OCI-LY3 (cell line): Measurements from ENCODE around the gene SUSD4.

ENCODE experiments used
- H2AFZ ChIP-seq: fragments of 200-600, 300-600 bp; shearing (Covaris generic); 2 replicates; pipeline ENCODE4 v1.6.0; 2014; ENCODE audit warnings: antibody characterized with exemption, low read depth, low read length
- H3K27ac ChIP-seq: fragments of 200-600, 300-600 bp; sonication (generic); 2 replicates; pipeline ENCODE4 v1.5.1; 2014; ENCODE audit warnings: mild to moderate bottlenecking, low read length, moderate library complexity, mixed read lengths
- H3K27me3 ChIP-seq: fragments of 200-600, 300-600 bp; sonication (generic); 2 replicates; pipeline ENCODE4 v1.6.1; 2014; ENCODE audit warnings: low read depth, low read length, mixed read lengths
- H3K36me3 ChIP-seq: fragments of 200-600, 300-600 bp; sonication (generic); replicated peaks from 2 replicates; pipeline ENCODE3; 2014; ENCODE audit warnings: low read depth, low read length, mixed read lengths
- H3K4me1 ChIP-seq: fragments of 300-600, 200-600 bp; sonication (generic); 2 replicates; pipeline ENCODE4 v1.6.1; 2014; ENCODE audit warnings: low read length, mixed read lengths
- H3K4me2 ChIP-seq: fragments of 200-600, 300-600 bp; sonication (generic); 2 replicates; pipeline ENCODE4 v1.6.1; 2014; ENCODE audit warnings: low read length, mixed read lengths
- H3K4me3 ChIP-seq: fragments of 300-600, 200-600 bp; sonication (generic); 2 replicates; pipeline ENCODE4 v1.5.1; 2014; ENCODE audit warnings: antibody characterized with exemption, mild to moderate bottlenecking, low read length, moderate library complexity
- H3K79me2 ChIP-seq: fragments of 300-600, 200-600 bp; shearing (Covaris generic); 2 replicates; pipeline ENCODE4 v1.6.1; 2014; ENCODE audit warnings: mild to moderate bottlenecking, low read length, mixed read lengths
- H3K9ac ChIP-seq: fragments of 300-600, 200-600 bp; shearing (Covaris generic); 2 replicates; pipeline ENCODE4 v1.6.0; 2014; ENCODE audit warnings: mild to moderate bottlenecking, low read length, moderate library complexity
- H3K9me3 ChIP-seq: fragments of 200-600, 300-600 bp; shearing (Covaris generic); 2 replicates; pipeline ENCODE4 v1.6.1; 2014; ENCODE audit warnings: low read length, mixed read lengths; ENCODE audit not compliant: insufficient read depth
- H4K20me1 ChIP-seq: fragments of 200-600, 300-600 bp; sonication (generic); 2 replicates; pipeline ENCODE4 v1.6.1; 2016; ENCODE audit warnings: low read length, mixed read lengths; ENCODE audit not compliant: insufficient read depth
- EZH2phosphoT487 ChIP-seq: fragments of 200-600 bp; shearing (Covaris generic); IDR thresholded peaks from 2 replicates; pipeline ENCODE4 v1.6.1; 2018; ENCODE audit warnings: antibody characterized with exemption, mixed run types, low read depth
- TF ChIP-seq, protein P1 (sequence below): fragments of 200-600, 300-600 bp; sonication (generic); IDR thresholded peaks from 2 replicates; pipeline ENCODE4 v1.5.1; 2014; ENCODE audit warnings: antibody characterized with exemption, low read length, low read depth

Gene SUSD4

DNA sequence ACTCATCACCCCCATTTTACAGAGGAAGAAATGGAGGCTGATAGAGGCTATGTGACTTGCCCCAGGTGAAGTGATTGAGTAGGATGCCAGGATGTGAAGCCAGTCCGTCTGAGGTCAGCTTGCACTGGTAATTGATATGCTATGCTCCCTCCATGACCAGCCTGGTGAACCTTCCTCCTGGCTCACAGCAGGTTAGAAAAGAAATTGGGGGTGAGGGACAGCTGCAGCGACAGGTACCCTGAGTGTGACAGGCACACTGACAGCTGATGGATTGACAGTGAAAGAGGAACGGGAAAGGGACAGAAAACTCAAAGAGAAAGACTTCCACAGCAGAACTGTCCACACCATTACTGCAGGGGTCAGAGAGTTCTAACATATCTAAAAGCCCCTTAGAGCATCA is 102.1 kb downstream of the SUSD4 start:
- Histone ChIP-seq H3K9ac (no peak overlapping the region), H3K9me3 (no peaks in the 10 kb centered on the region), H3K4me2 (no peak overlapping the region), H3K27ac (no peak overlapping the region), H3K4me3 (no peak overlapping the region), H2AFZ (no peak overlapping the region), H3K79me2 (no peaks in the 10 kb centered on the region), H3K36me3 (no peaks in the 10 kb centered on the region), H3K27me3 (peaks cover 56% of the 10 kb centered on the region), H4K20me1 (no peaks in the 10 kb centered on the region), H3K4me1 (no peaks in the 10 kb centered on the region)
- TF ChIP-seq, protein P1, sequence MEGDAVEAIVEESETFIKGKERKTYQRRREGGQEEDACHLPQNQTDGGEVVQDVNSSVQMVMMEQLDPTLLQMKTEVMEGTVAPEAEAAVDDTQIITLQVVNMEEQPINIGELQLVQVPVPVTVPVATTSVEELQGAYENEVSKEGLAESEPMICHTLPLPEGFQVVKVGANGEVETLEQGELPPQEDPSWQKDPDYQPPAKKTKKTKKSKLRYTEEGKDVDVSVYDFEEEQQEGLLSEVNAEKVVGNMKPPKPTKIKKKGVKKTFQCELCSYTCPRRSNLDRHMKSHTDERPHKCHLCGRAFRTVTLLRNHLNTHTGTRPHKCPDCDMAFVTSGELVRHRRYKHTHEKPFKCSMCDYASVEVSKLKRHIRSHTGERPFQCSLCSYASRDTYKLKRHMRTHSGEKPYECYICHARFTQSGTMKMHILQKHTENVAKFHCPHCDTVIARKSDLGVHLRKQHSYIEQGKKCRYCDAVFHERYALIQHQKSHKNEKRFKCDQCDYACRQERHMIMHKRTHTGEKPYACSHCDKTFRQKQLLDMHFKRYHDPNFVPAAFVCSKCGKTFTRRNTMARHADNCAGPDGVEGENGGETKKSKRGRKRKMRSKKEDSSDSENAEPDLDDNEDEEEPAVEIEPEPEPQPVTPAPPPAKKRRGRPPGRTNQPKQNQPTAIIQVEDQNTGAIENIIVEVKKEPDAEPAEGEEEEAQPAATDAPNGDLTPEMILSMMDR, result no peak
- TF ChIP-seq EZH2phosphoT487, result no peak

DNA sequence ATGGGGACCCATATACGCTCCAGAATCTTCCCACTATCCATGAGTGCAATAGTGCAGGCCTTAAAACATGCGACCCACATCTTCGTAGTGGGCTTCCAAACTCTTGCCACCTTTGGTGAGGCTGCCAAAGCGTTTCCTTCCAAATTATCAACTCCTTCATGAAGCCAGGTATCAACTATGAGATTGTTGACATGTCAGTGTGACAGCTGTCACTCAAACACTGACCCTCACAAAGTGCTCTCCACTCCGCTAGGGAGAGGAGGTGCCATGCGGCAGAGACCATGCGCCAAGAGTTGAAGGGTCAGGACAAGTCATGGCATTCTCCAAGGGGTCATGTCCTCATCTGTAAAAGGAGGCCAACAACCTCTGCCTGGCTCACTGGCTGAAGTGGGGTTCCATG is 103.3 kb downstream of the SUSD4 start:
- TF ChIP-seq, protein P1, result no peak
- Histone ChIP-seq H3K9me3 (no peaks in the 10 kb centered on the region), H3K4me1 (no peaks in the 10 kb centered on the region), H3K27ac (no peak overlapping the region), H3K4me2 (no peak overlapping the region), H3K4me3 (no peak overlapping the region), H3K36me3 (no peaks in the 10 kb centered on the region), H3K27me3 (peaks cover 52% of the 10 kb centered on the region), H3K9ac (no peak overlapping the region), H4K20me1 (no peaks in the 10 kb centered on the region), H2AFZ (no peak overlapping the region), H3K79me2 (no peaks in the 10 kb centered on the region)

DNA sequence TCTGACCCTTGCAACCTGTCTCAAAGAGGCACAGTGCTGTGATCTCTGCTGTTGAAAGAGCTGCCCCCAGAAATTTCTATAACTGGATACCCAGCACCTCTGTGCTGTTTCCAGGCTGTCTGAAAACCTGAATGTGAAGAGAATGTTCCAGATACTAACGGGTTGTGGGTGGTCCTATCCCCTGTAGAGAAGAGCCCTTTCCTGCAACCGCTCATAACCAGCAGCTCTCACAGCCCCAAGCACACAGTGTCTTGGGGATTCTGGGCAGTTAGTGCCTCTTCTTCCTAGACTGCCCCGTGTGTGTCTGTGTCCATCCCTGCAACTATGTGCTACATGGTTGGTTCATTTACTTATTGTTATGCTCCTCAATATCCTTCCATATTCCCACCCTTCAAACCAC is 104.5 kb downstream of the SUSD4 start:
- Histone ChIP-seq H3K4me1 (no peaks in the 10 kb centered on the region), H3K79me2 (no peaks in the 10 kb centered on the region), H2AFZ (no peak overlapping the region), H3K9ac (no peak overlapping the region), H3K27me3 (peaks cover 52% of the 10 kb centered on the region), H3K9me3 (no peaks in the 10 kb centered on the region), H3K4me2 (no peak overlapping the region), H3K4me3 (no peak overlapping the region), H3K27ac (no peak overlapping the region), H4K20me1 (no peaks in the 10 kb centered on the region), H3K36me3 (no peaks in the 10 kb centered on the region)
- TF ChIP-seq EZH2phosphoT487, result no peak
- TF ChIP-seq, protein P1, result no peak

DNA sequence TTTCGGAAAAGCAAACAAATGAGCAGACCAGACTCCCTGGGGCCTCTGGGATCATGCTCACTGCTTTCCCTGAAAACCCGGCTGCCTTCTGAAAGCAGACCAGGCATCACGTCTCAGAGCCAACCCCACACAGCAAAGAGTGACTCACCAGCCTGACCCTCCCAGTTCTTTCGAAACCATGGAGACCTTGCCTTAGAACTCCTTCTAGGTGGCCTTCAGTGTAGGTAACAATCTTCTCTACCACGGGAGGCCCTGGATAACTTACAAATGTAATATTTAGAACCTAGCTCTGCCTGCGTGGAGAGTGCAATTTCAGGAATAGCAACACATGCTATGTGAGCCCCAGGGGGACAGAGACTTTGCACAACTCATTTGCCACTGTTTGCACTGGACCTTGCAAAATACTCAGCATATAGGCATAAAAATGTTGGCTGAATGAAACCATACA is 105.2 kb downstream of the SUSD4 start:
- Histone ChIP-seq H3K27ac (no peak overlapping the region), H3K4me1 (no peaks in the 10 kb centered on the region), H3K9ac (no peak overlapping the region), H3K9me3 (no peaks in the 10 kb centered on the region), H4K20me1 (no peaks in the 10 kb centered on the region), H2AFZ (no peak overlapping the region), H3K36me3 (no peaks in the 10 kb centered on the region), H3K27me3 (peaks cover 53% of the 10 kb centered on the region), H3K79me2 (no peaks in the 10 kb centered on the region), H3K4me3 (no peak overlapping the region), H3K4me2 (no peak overlapping the region)
- TF ChIP-seq EZH2phosphoT487, result no peak
- TF ChIP-seq, protein P1, result no peak
